Measurements from ENCODE around the gene DVL1. TPM values are rescaled to one million over a fixed set of nuclear protein-coding genes. Genes with fewer than 3 reads are reported as not detected.
A peak's percentile ranks its signal among the peaks of the same experiment; 100 is the strongest.

DVL1 gene
- total and polyA plus RNA-seq, 2 of the 13 experiments (the other 11 are each of a cell fraction or from before 2014, with no cell fraction given), result 30.8 to 60.4 TPM

- peak; percentile 53 for TF ChIP-seq PAXIP1 (CRISPR knock-in tag; conservative IDR thresholded peaks at IDR 0.05)
- no peak for TF ChIP-seq SRSF1 (optimal IDR thresholded peaks at IDR 0.05; ENCODE audit: low read depth, low read length)
- no peak for TF ChIP-seq ZNF615 (CRISPR knock-in tag; IDR thresholded peaks at IDR 0.05; ENCODE audit: borderline replicate concordance)
- peak; percentile 75; the same call in 1 of the 2 replicates for TF ChIP-seq MTA1 (CRISPR knock-in tag; IDR thresholded peaks at IDR 0.05; ENCODE audit: borderline replicate concordance)
- peak; percentile 46; the same call in 1 of the 2 replicates for TF ChIP-seq PHF21A (CRISPR knock-in tag; IDR thresholded peaks at IDR 0.05)
- TF ChIP-seq LBX2 (CRISPR knock-in tag; IDR thresholded peaks at IDR 0.05; ENCODE audit: borderline replicate concordance), result no peak; the same call in 1 of the 2 replicates
- TF ChIP-seq AHDC1 (CRISPR knock-in tag; IDR thresholded peaks at IDR 0.05; ENCODE audit: borderline replicate concordance), result 0 out of 2 replicates have a peak, but pooled peaks have one; percentile 43
- TF ChIP-seq SP5 (CRISPR knock-in tag; IDR thresholded peaks at IDR 0.05; ENCODE audit: borderline replicate concordance, low read depth), result peak; percentile 17; the same call in 1 of the 2 replicates
- TF ChIP-seq CSRNP1 (CRISPR knock-in tag; IDR thresholded peaks at IDR 0.05), result no peak
- peak; percentile 74; the same call in 1 of the 2 replicates for TF ChIP-seq ZNF234 (CRISPR knock-in tag; conservative IDR thresholded peaks at IDR 0.05)
- TF ChIP-seq BATF2 (CRISPR knock-in tag; IDR thresholded peaks at IDR 0.05), result no peak
- 0 out of 2 replicates have a peak, but pooled peaks have one; percentile 18 for TF ChIP-seq ZNF513 (CRISPR knock-in tag; conservative IDR thresholded peaks at IDR 0.05)
- 0 out of 2 replicates have a peak, but pooled peaks have one; percentile 10 for TF ChIP-seq NCOA2 (CRISPR knock-in tag; IDR thresholded peaks at IDR 0.05)
Measured at GRCh38 chr1:1324524-1325287, 24.5 kb downstream of the DVL1 start, which contains the start of the genes CPTP and INTS11 (continued).

All from HepG2 (cell line).